Liver (tissue), 9 donors: Measurements from ENCODE around the gene SLC11A1. TPM values are rescaled to one million over a fixed set of nuclear protein-coding genes. Genes with fewer than 3 reads are reported as not detected.

Source experiments
- DNase-seq: peaks from one replicate; pipeline ENCODE4 v3.0.0-alpha.2; 2017; ENCODE audit warnings: low spot score
- H3K27ac ChIP-seq, 2 donors: one replicate each; pipeline ENCODE4 v1.7.0; 2013; ENCODE audit warnings: inconsistent platforms in 2 of 2, low read length in 2 of 2, control low read depth in 1 of 2, low read depth in 1 of 2, mild to moderate bottlenecking in 1 of 2
- H3K27me3 ChIP-seq, 4 donors: one replicate each; pipeline versions ENCODE4 v1.6.1 to v1.7.0; 2013; ENCODE audit warnings: low read length in 3 of 4, inconsistent platforms in 1 of 4, mild to moderate bottlenecking in 1 of 4, moderate library complexity in 1 of 4; ENCODE audit not compliant: control insufficient read depth in 4 of 4, insufficient read depth in 4 of 4
- H3K36me3 ChIP-seq, 4 donors: one replicate each; pipeline versions ENCODE4 v1.6.1 to v1.7.0; 2013; ENCODE audit warnings: low read length in 3 of 4, mild to moderate bottlenecking in 3 of 4, low read depth in 1 of 4, moderate library complexity in 1 of 4; ENCODE audit not compliant: control insufficient read depth in 4 of 4, insufficient read depth in 3 of 4
- H3K4me1 ChIP-seq, 4 donors: one replicate each; pipeline versions ENCODE4 v1.6.1 to v1.7.0; 2013; ENCODE audit warnings: low read length in 3 of 4, mild to moderate bottlenecking in 3 of 4, moderate library complexity in 1 of 4; ENCODE audit not compliant: control insufficient read depth in 4 of 4, insufficient read depth in 4 of 4
- H3K4me3 ChIP-seq, 3 donors: one replicate each; pipeline versions ENCODE4 v1.6.1 to v1.7.0; 2013; ENCODE audit warnings: low read length in 3 of 3, control low read depth in 1 of 3, low read depth in 1 of 3, mild to moderate bottlenecking in 1 of 3
- H3K9ac ChIP-seq, 2 donors: one replicate each; pipeline ENCODE4 v1.7.0; 2013; ENCODE audit warnings: low read length in 2 of 2, mild to moderate bottlenecking in 2 of 2, moderate library complexity in 2 of 2, control low read depth in 1 of 2, low read depth in 1 of 2
- H3K9me3 ChIP-seq, 4 donors: one replicate each; pipeline versions ENCODE4 v1.6.1 to v1.7.0; 2013; ENCODE audit warnings: low read length in 3 of 4; ENCODE audit not compliant: control insufficient read depth in 4 of 4
- EGR1 ChIP-seq, 2 donors: IDR thresholded peaks; 2 replicates each; pipeline ENCODE4 v1.6.1; 2016 to 2018; ENCODE audit warnings: antibody characterized with exemption in 2 of 2, low read depth in 2 of 2
- FOXA1 ChIP-seq: IDR thresholded peaks from 2 replicates; pipeline ENCODE4 v1.6.1; 2016; ENCODE audit warnings: antibody characterized with exemption
- FOXA2 ChIP-seq: IDR thresholded peaks from 2 replicates; pipeline ENCODE4 v1.6.1; 2016; ENCODE audit warnings: antibody characterized with exemption
- GABPA ChIP-seq, 2 donors: IDR thresholded peaks in 1 of 2; conservative IDR thresholded peaks in 1 of 2; 2 replicates each; pipeline ENCODE4 v1.6.1; 2016; ENCODE audit warnings: antibody characterized with exemption in 2 of 2, mild to moderate bottlenecking in 1 of 2, moderate library complexity in 1 of 2
- HNF4A ChIP-seq, 2 donors: conservative IDR thresholded peaks; 2 replicates each; pipeline ENCODE4 v1.6.1; 2016; ENCODE audit warnings: antibody characterized with exemption in 2 of 2, mild to moderate bottlenecking in 2 of 2
- HNF4G ChIP-seq: IDR thresholded peaks from 2 replicates; pipeline ENCODE4 v1.6.1; 2016; ENCODE audit warnings: antibody characterized with exemption
- JUND ChIP-seq, 2 donors: IDR thresholded peaks; 2 replicates each; pipeline ENCODE4 v1.6.1; 2016; ENCODE audit warnings: antibody characterized with exemption in 2 of 2
- NR2F2 ChIP-seq: IDR thresholded peaks from 2 replicates; pipeline ENCODE4 v1.6.1; 2016; ENCODE audit warnings: antibody characterized with exemption
- RAD21 ChIP-seq, 2 donors: IDR thresholded peaks; 2 replicates each; pipeline ENCODE4 v1.6.1; 2016; ENCODE audit warnings: antibody characterized with exemption in 2 of 2, mild to moderate bottlenecking in 2 of 2
- REST ChIP-seq: IDR thresholded peaks from 2 replicates; pipeline ENCODE4 v1.6.1; 2016; ENCODE audit warnings: antibody characterized with exemption, mild to moderate bottlenecking
- RXRA ChIP-seq, 2 donors: IDR thresholded peaks; 2 replicates each; pipeline ENCODE4 v1.6.1; 2017 to 2018; ENCODE audit warnings: antibody characterized with exemption in 2 of 2, mild to moderate bottlenecking in 1 of 2
- SP1 ChIP-seq: IDR thresholded peaks from 2 replicates; pipeline ENCODE4 v1.6.1; 2018; ENCODE audit warnings: antibody characterized with exemption, mild to moderate bottlenecking
- TAF1 ChIP-seq: conservative IDR thresholded peaks from 2 replicates; pipeline ENCODE4 v1.6.1; 2016; ENCODE audit warnings: antibody characterized with exemption, mild to moderate bottlenecking
- YY1 ChIP-seq: IDR thresholded peaks from 2 replicates; pipeline ENCODE4 v1.6.1; 2016; ENCODE audit warnings: antibody characterized with exemption, mild to moderate bottlenecking
- ZBTB33 ChIP-seq: IDR thresholded peaks from 2 replicates; pipeline ENCODE4 v1.6.1; 2016; ENCODE audit warnings: antibody characterized with exemption
- WGBS: extraction: QIAGEN DNeasy Blood & Tissue Kit; methylation state at CpG from one replicate; pipeline ENCODE4 v1.1.7; 2013; 5-methylcytosine and 5-hydroxymethylcytosine counted together
- polyA plus RNA-seq, 2 donors: library from polyadenylated mRNA; stranded (reverse) in 1 of 2; unstranded in 1 of 2; fragments of 200-250 nt in 1 of 2; fragments of >200 nt in 1 of 2; fragmentation: Nextera tagmentation in 1 of 2; extraction: Ambion mirVana in 1 of 2; gene quantifications; one replicate each; pipeline versions ENCODE4 v1.2.1 to v1.2.3, GENCODE V29; 2013 to 2015
- total RNA-seq, 2 donors: library from RNA; depleted of rRNA; stranded (reverse); fragments of >200 nt; gene quantifications; one replicate each; pipeline ENCODE4 v1.2.3, GENCODE V29; 2014
- TF ChIP-seq, protein P1 (sequence below): IDR thresholded peaks from 2 replicates; pipeline ENCODE4 v1.6.1; 2016; ENCODE audit warnings: antibody characterized with exemption
- TF ChIP-seq, protein P2 (sequence below): IDR thresholded peaks from 2 replicates; pipeline ENCODE4 v1.6.1; 2016; ENCODE audit warnings: antibody characterized with exemption
- TF ChIP-seq, protein P3 (sequence below): fragments of 150-350 bp; IDR thresholded peaks from 2 replicates; pipeline ENCODE4 v1.5.1; 2017; ENCODE audit warnings: improper control_type of control experiment, low read depth, low read length; ENCODE audit not compliant: missing input control
- donor health status: healthy.
- donor health status: healthy.
- donor health status: healthy.
- donor health status: healthy.
- donor health status: healthy.

Gene SLC11A1
- total and polyA plus RNA-seq, 4 donors: 1.4 to 23.0 (median 3.2) TPM

- H3K9me3 ChIP-seq: no peaks in the 10 kb centered on the region
- WGBS: 80% methylated on average over 4 of the region's 4 CpGs
- no peak overlapping the region for H3K27ac ChIP-seq
- H3K4me3 ChIP-seq: no peak overlapping the region
- no peaks in the 10 kb centered on the region for H3K27me3 ChIP-seq
- TF ChIP-seq HNF4G (no peak), RAD21 (IDR thresholded peaks at IDR 0.05) (no peak), NR2F2 (no peak), GABPA (IDR thresholded peaks at IDR 0.05 in 1 of 2, conservative IDR thresholded peaks at IDR 0.05 in 1 of 2) (no peak), TAF1 (no peak)
- TF ChIP-seq, protein P1, sequence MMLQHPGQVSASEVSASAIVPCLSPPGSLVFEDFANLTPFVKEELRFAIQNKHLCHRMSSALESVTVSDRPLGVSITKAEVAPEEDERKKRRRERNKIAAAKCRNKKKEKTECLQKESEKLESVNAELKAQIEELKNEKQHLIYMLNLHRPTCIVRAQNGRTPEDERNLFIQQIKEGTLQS: no peak
- no peak for DNase-seq
- peaks cover 0 to 10% (median 5%) of the 10 kb centered on the region in 4 donors for H3K4me1 ChIP-seq
- H3K9ac ChIP-seq: no peak overlapping the region
- peaks cover 0 to 58% (median 18%) of the 10 kb centered on the region in 4 donors for H3K36me3 ChIP-seq
Observed at GRCh38 chr2:218438596-218438995, 56.5 kb downstream of the SLC11A1 start.

DNA sequence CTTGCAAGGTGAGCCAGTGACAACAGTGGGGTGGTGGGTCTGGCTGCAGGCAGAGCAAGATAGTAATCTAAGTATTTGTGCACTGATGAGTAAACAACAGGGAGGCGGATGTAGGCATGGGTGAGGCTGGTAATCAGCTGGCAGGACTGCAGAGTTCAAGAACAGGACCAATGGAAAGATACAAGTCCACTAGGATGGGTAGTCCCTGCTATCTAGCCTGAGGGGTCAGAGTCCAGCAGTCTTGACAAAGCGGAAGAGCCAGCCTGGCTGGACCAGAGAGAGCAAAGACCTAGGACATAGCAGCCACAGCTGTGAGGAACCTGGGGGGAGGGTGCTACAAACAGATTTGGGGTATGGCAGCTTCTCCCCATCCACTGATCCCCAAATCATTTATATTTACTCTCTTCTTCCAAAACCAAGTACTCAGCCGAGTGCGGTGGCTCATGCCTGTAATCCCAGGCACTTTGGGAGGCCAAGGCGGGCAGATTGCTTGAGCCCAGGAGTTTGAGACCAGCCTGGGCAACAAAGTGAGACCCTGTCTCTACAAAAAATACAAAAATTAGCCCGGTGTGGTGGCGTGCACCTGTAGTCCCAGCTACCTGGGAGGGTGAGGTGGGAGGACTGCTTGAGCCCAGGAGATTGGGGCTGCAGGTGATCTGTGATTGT is 62.8 kb downstream of the SLC11A1 start:
- Histone ChIP-seq H3K4me3 (no peak overlapping the region), H3K9me3 (no peaks in the 10 kb centered on the region), H3K9ac (no peak overlapping the region), H3K4me1 (peaks cover 10 to 30% (median 12%) of the 10 kb centered on the region in 4 donors), H3K27ac (peak overlapping the region; percentile 43 to 50), H3K36me3 (peaks cover 1 to 46% (median 26%) of the 10 kb centered on the region in 4 donors), H3K27me3 (no peaks in the 10 kb centered on the region)
- 69% methylated on average over 7 of the region's 7 CpGs for WGBS
- DNase-seq: peak; percentile 43
- TF ChIP-seq, protein P2, sequence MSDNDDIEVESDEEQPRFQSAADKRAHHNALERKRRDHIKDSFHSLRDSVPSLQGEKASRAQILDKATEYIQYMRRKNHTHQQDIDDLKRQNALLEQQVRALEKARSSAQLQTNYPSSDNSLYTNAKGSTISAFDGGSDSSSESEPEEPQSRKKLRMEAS: peak; percentile 99
- TF ChIP-seq RXRA (IDR thresholded peaks at IDR 0.05) (peak; percentile 97 to 99), NR2F2 (peak; percentile 38), HNF4G (peak; percentile 99), TAF1 (no peak), HNF4A (conservative IDR thresholded peaks at IDR 0.05) (peak; percentile 99 to 100), RAD21 (IDR thresholded peaks at IDR 0.05) (peak; percentile 59), SP1 (peak; percentile 100), FOXA1 (peak; percentile 95), GABPA (IDR thresholded peaks at IDR 0.05 in 1 of 2, conservative IDR thresholded peaks at IDR 0.05 in 1 of 2) (peak in 1 of 2 donors; percentile 85), FOXA2 (peak; percentile 98), YY1 (peak; percentile 86), ZBTB33 (peak; percentile 94), REST (peak; percentile 88), EGR1 (IDR thresholded peaks at IDR 0.05; ENCODE audit: low read depth in 2 of 2) (peak; percentile 71 to 98), JUND (IDR thresholded peaks at IDR 0.05) (peak; percentile 45 to 93)
- TF ChIP-seq, protein P3, sequence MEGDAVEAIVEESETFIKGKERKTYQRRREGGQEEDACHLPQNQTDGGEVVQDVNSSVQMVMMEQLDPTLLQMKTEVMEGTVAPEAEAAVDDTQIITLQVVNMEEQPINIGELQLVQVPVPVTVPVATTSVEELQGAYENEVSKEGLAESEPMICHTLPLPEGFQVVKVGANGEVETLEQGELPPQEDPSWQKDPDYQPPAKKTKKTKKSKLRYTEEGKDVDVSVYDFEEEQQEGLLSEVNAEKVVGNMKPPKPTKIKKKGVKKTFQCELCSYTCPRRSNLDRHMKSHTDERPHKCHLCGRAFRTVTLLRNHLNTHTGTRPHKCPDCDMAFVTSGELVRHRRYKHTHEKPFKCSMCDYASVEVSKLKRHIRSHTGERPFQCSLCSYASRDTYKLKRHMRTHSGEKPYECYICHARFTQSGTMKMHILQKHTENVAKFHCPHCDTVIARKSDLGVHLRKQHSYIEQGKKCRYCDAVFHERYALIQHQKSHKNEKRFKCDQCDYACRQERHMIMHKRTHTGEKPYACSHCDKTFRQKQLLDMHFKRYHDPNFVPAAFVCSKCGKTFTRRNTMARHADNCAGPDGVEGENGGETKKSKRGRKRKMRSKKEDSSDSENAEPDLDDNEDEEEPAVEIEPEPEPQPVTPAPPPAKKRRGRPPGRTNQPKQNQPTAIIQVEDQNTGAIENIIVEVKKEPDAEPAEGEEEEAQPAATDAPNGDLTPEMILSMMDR: no peak
- TF ChIP-seq, protein P1: peak; percentile 65
